KMS-11 (cell line): ENCODE measurements around the gene HEXB.

ENCODE experiments used
- H2AFZ ChIP-seq: fragments of 200-600 bp; sonication (generic); 2 replicates; pipeline ENCODE4 v1.6.1; 2016; ENCODE audit warnings: antibody characterized with exemption, mixed run types, low read depth
- H3K27ac ChIP-seq: fragments of 200-600 bp; sonication (generic); 2 replicates; pipeline ENCODE4 v1.6.1; 2016; ENCODE audit warnings: mild to moderate bottlenecking, mixed run types
- H3K27me3 ChIP-seq: fragments of 200-600 bp; sonication (generic); 2 replicates; pipeline ENCODE4 v1.6.1; 2017; ENCODE audit warnings: mild to moderate bottlenecking, low read depth, mixed run types, moderate library complexity; ENCODE audit not compliant: insufficient read depth
- H3K36me3 ChIP-seq: fragments of 200-600 bp; sonication (generic); 2 replicates; pipeline ENCODE4 v1.6.1; 2017; ENCODE audit warnings: mild to moderate bottlenecking, mixed run types; ENCODE audit not compliant: insufficient read depth
- H3K4me1 ChIP-seq: fragments of 200-600 bp; sonication (generic); 2 replicates; pipeline ENCODE4 v1.6.1; 2016; ENCODE audit warnings: mild to moderate bottlenecking, low read depth, mixed run types; ENCODE audit not compliant: poor library complexity, severe bottlenecking
- H3K4me2 ChIP-seq: fragments of 200-600 bp; sonication (generic); 2 replicates; pipeline ENCODE4 v1.7.0; 2016; ENCODE audit warnings: mild to moderate bottlenecking, mixed run types
- H3K4me3 ChIP-seq: fragments of 200-600 bp; sonication (generic); IDR thresholded peaks from 2 replicates; pipeline ENCODE4 v1.6.1; 2017; ENCODE audit warnings: low read depth, low read length, mixed read lengths; ENCODE audit not compliant: insufficient read depth
- H3K79me2 ChIP-seq: fragments of 200-600 bp; sonication (generic); 2 replicates; pipeline ENCODE4 v1.6.1; 2016; ENCODE audit warnings: low read depth, mixed run types; ENCODE audit not compliant: insufficient read depth
- H3K9ac ChIP-seq: fragments of 200-600 bp; sonication (generic); 2 replicates; pipeline ENCODE4 v1.6.1; 2016; ENCODE audit warnings: mild to moderate bottlenecking, mixed run types
- H4K20me1 ChIP-seq: fragments of 200-600 bp; sonication (generic); 2 replicates; pipeline ENCODE4 v1.6.1; 2016; ENCODE audit warnings: mild to moderate bottlenecking, mixed run types; ENCODE audit not compliant: insufficient read depth
- CTCF ChIP-seq: fragments of 200-600 bp; sonication (generic); conservative IDR thresholded peaks from 2 replicates; pipeline ENCODE4 v1.6.1; 2017; ENCODE audit warnings: low read depth, mild to moderate bottlenecking, antibody characterized with exemption, low read length, moderate library complexity, mixed read lengths

The HEXB gene

GRCh38 chr5:74648835-74649293 lies 36.2 kb upstream of the HEXB start:
- Histone ChIP-seq H4K20me1 (no peaks in the 10 kb centered on the region), H3K4me2 (peak overlapping the region; percentile 72), H3K4me3 (no peak overlapping the region), H3K9ac (peak overlapping the region; percentile 11; the same call in 1 of the 2 replicates), H2AFZ (peak overlapping the region; percentile 80), H3K4me1 (peaks cover 31% of the 10 kb centered on the region), H3K36me3 (no peaks in the 10 kb centered on the region), H3K27ac (peak overlapping the region; percentile 10; the same call in 1 of the 2 replicates), H3K27me3 (no peaks in the 10 kb centered on the region), H3K79me2 (no peaks in the 10 kb centered on the region)
- TF ChIP-seq CTCF, result peak; percentile 91

GRCh38 chr5:74649421-74649973 lies 35.5 kb upstream of the HEXB start:
- H3K4me1 ChIP-seq, result peaks cover 31% of the 10 kb centered on the region
- no peak overlapping the region for H3K27ac ChIP-seq
- no peaks in the 10 kb centered on the region for H3K36me3 ChIP-seq
- no peak for TF ChIP-seq CTCF
- peak overlapping the region; percentile 72; the same call in 1 of the 2 replicates for H3K4me2 ChIP-seq
- peak overlapping the region; percentile 80 for H2AFZ ChIP-seq
- no peak overlapping the region for H3K4me3 ChIP-seq
- H3K79me2 ChIP-seq, result no peaks in the 10 kb centered on the region
- H4K20me1 ChIP-seq, result no peaks in the 10 kb centered on the region
- no peaks in the 10 kb centered on the region for H3K27me3 ChIP-seq
- H3K9ac ChIP-seq, result peak overlapping the region; percentile 11; the same call in 1 of the 2 replicates

- Histone ChIP-seq H3K36me3 (no peaks in the 10 kb centered on the region), H3K4me1 (peaks cover 31% of the 10 kb centered on the region), H2AFZ (no peak overlapping the region), H3K9ac (no peak overlapping the region), H3K27me3 (no peaks in the 10 kb centered on the region), H3K4me2 (no peak overlapping the region), H3K79me2 (no peaks in the 10 kb centered on the region), H3K4me3 (no peak overlapping the region), H4K20me1 (no peaks in the 10 kb centered on the region), H3K27ac (no peak overlapping the region)
- no peak for TF ChIP-seq CTCF
Measured at GRCh38 chr5:74651710-74652109, 33.3 kb upstream of the HEXB start.

- H3K27me3 ChIP-seq, result no peaks in the 10 kb centered on the region
- peaks cover 23% of the 10 kb centered on the region for H3K4me1 ChIP-seq
- no peak overlapping the region for H3K9ac ChIP-seq
- no peak overlapping the region for H2AFZ ChIP-seq
- H3K79me2 ChIP-seq, result no peaks in the 10 kb centered on the region
- no peaks in the 10 kb centered on the region for H3K36me3 ChIP-seq
- H3K4me3 ChIP-seq, result no peak overlapping the region
- no peak for TF ChIP-seq CTCF
- H4K20me1 ChIP-seq, result no peaks in the 10 kb centered on the region
- H3K27ac ChIP-seq, result no peak overlapping the region
- no peak overlapping the region for H3K4me2 ChIP-seq
Measured at GRCh38 chr5:74652576-74652975, 32.5 kb upstream of the HEXB start.
